ENCODE data around the gene COL26A1. TPM values are rescaled to one million over a fixed set of nuclear protein-coding genes. Genes with fewer than 3 reads are reported as not detected.

COL26A1 gene
- total RNA-seq, 1 experiment from 2014 or later = 0.20 TPM

- BruUV-seq (replicated peaks) = no TSS peak
- Histone ChIP-seq H3K36me3 (ENCODE audit: low read depth) (no peaks in the 10 kb centered on the region), H3K27ac (no peak overlapping the region), H3K4me3 (no peak overlapping the region), H4K20me1 (ENCODE audit: insufficient read depth) (no peaks in the 10 kb centered on the region), H2AFZ (no peak overlapping the region), H3F3A (ENCODE audit: insufficient read depth, low read depth) (no peaks in the 10 kb centered on the region), H3K4me1 (replicated peaks; ENCODE audit: insufficient read depth) (no peaks in the 10 kb centered on the region), H3K9me2 (ENCODE audit: insufficient read depth) (no peaks in the 10 kb centered on the region), H3K27me3 (ENCODE audit: insufficient read depth, low read depth) (peaks cover 20% of the 10 kb centered on the region; the same call in 1 of the 2 replicates), H3K79me2 (ENCODE audit: low read depth) (no peaks in the 10 kb centered on the region), H3K9me3 (ENCODE audit: insufficient read depth, low read depth) (no peaks in the 10 kb centered on the region), H3K4me2 (no peak overlapping the region)
- TF ChIP-seq EZH2 (IDR thresholded peaks at IDR 0.05; ENCODE audit: low read depth) = no peak
- no peak for TF ChIP-seq CTCF (conservative IDR thresholded peaks at IDR 0.05)
- POLR2A ChIA-PET (ENCODE audit: unreplicated experiment) = no interaction called here
- CTCF ChIA-PET = no interaction called here
- intact Hi-C loops (cut with micrococcal nuclease; ENCODE audit: unreplicated experiment) = no loop called here
- no peak for DNase-seq
Measured at GRCh38 chr7:101556453-101556968, 193.8 kb downstream of the COL26A1 start.

GRCh38 chr7:101557421-101557820 is 194.7 kb downstream of the COL26A1 start:
- ChIA-PET POLR2A (ENCODE audit: unreplicated experiment) (no interaction called here), CTCF (no interaction called here)
- H3K36me3 ChIP-seq (ENCODE audit: low read depth) = no peaks in the 10 kb centered on the region
- H3K4me3 ChIP-seq = no peak overlapping the region
- BruUV-seq (replicated peaks) = no TSS peak
- no peak overlapping the region for H2AFZ ChIP-seq
- H4K20me1 ChIP-seq (ENCODE audit: insufficient read depth) = no peaks in the 10 kb centered on the region
- no peaks in the 10 kb centered on the region for H3K79me2 ChIP-seq (ENCODE audit: low read depth)
- peaks cover 25% of the 10 kb centered on the region for H3K27me3 ChIP-seq (ENCODE audit: insufficient read depth, low read depth)
- no peak for TF ChIP-seq CTCF (conservative IDR thresholded peaks at IDR 0.05)
- TF ChIP-seq EZH2 (IDR thresholded peaks at IDR 0.05; ENCODE audit: low read depth) = no peak
- H3F3A ChIP-seq (ENCODE audit: insufficient read depth, low read depth) = no peaks in the 10 kb centered on the region
- H3K4me2 ChIP-seq = no peak overlapping the region
- no peaks in the 10 kb centered on the region for H3K9me2 ChIP-seq (ENCODE audit: insufficient read depth)
- H3K27ac ChIP-seq = no peak overlapping the region
- H3K9me3 ChIP-seq (ENCODE audit: insufficient read depth, low read depth) = no peaks in the 10 kb centered on the region
- H3K4me1 ChIP-seq (replicated peaks; ENCODE audit: insufficient read depth) = no peaks in the 10 kb centered on the region
- no peak for DNase-seq
- intact Hi-C loops (cut with micrococcal nuclease; ENCODE audit: unreplicated experiment) = no loop called here

- no peaks in the 10 kb centered on the region for H3K36me3 ChIP-seq (ENCODE audit: low read depth)
- no TSS peak for BruUV-seq (replicated peaks)
- intact Hi-C loops (cut with micrococcal nuclease; ENCODE audit: unreplicated experiment) = no loop called here
- no peaks in the 10 kb centered on the region for H3K9me2 ChIP-seq (ENCODE audit: insufficient read depth)
- ChIA-PET CTCF (interaction anchor here (0.5 to 0.6 kb wide), 2 partner anchors 9 to 100 kb away, joined by 3 to 6 read pairs; no protein-coding TSS in a partner anchor), POLR2A (ENCODE audit: unreplicated experiment) (no interaction called here)
- H3K9me3 ChIP-seq (ENCODE audit: insufficient read depth, low read depth) = no peaks in the 10 kb centered on the region
- H3K27ac ChIP-seq = no peak overlapping the region
- peaks cover 25% of the 10 kb centered on the region for H3K27me3 ChIP-seq (ENCODE audit: insufficient read depth, low read depth)
- no peaks in the 10 kb centered on the region for H3K79me2 ChIP-seq (ENCODE audit: low read depth)
- no peaks in the 10 kb centered on the region for H4K20me1 ChIP-seq (ENCODE audit: insufficient read depth)
- no peaks in the 10 kb centered on the region for H3K4me1 ChIP-seq (replicated peaks; ENCODE audit: insufficient read depth)
- no peak overlapping the region for H2AFZ ChIP-seq
- no peak for TF ChIP-seq EZH2 (IDR thresholded peaks at IDR 0.05; ENCODE audit: low read depth)
- no peak for TF ChIP-seq CTCF (conservative IDR thresholded peaks at IDR 0.05)
- no peaks in the 10 kb centered on the region for H3F3A ChIP-seq (ENCODE audit: insufficient read depth, low read depth)
- H3K4me3 ChIP-seq = no peak overlapping the region
- no peak overlapping the region for H3K4me2 ChIP-seq
- DNase-seq = no peak
Measured at GRCh38 chr7:101557978-101558741, 195.5 kb downstream of the COL26A1 start.

All from PC-9 (cell line).